WERI-Rb-1 (cell line): ENCODE data around the gene CCDC126.

Experiments
- DNase-seq: peaks from one replicate; pipeline ENCODE4 v3.0.0-alpha.2; 2020
- H3K27ac ChIP-seq: fragments of 250-450 bp; sonication (Bioruptor Pico); 2 replicates; pipeline ENCODE4 v1.5.1; 2020; ENCODE audit warnings: mild to moderate bottlenecking, moderate library complexity
- H3K27me3 ChIP-seq: fragments of 250-450 bp; sonication (Bioruptor Pico); 2 replicates; pipeline ENCODE4 v1.5.1; 2021; ENCODE audit warnings: mild to moderate bottlenecking, low read depth, moderate library complexity; ENCODE audit not compliant: insufficient read depth, severe bottlenecking
- H3K36me3 ChIP-seq: fragments of 250-450 bp; sonication (Bioruptor Pico); 2 replicates; pipeline ENCODE4 v1.5.1; 2020; ENCODE audit warnings: mild to moderate bottlenecking, moderate library complexity
- H3K4me3 ChIP-seq: 2 replicates; pipeline ENCODE4 v1.5.1; 2011; ENCODE audit warnings: low read depth, mild to moderate bottlenecking, control low read depth, low read length
- H3K9me3 ChIP-seq: fragments of 250-450 bp; sonication (Bioruptor Pico); 2 replicates; pipeline ENCODE4 v1.5.1; 2021; ENCODE audit warnings: mild to moderate bottlenecking, moderate library complexity; ENCODE audit not compliant: severe bottlenecking
- TF ChIP-seq, protein P1 (sequence below): IDR thresholded peaks from 2 replicates; pipeline ENCODE4 v1.5.1; 2011; ENCODE audit warnings: low read depth, mild to moderate bottlenecking, control low read depth, inconsistent platforms, low read length

CCDC126 gene

DNA sequence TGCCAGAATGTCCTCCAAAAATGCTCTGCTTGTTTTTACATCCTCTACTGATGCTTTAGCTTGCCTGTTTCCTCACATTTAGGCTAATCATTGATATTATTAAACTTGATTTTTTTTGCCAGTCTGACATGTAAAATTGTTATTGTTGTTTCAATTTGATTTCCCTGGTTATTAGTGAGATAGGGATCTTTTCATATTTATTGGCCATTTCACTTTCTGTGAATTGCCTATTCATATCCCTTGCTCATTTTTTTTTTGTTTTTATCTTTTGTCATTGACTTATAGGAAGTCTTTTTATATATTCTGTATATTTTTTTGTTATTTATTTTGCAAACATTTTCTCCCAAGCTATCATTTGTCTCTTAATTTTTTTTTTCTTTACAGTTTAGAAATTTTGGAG, 96.0 kb downstream of the CCDC126 start:
- no peak for DNase-seq
- H3K4me3 ChIP-seq = no peak overlapping the region
- no peaks in the 10 kb centered on the region for H3K9me3 ChIP-seq
- no peak overlapping the region for H3K27ac ChIP-seq
- TF ChIP-seq, protein P1, sequence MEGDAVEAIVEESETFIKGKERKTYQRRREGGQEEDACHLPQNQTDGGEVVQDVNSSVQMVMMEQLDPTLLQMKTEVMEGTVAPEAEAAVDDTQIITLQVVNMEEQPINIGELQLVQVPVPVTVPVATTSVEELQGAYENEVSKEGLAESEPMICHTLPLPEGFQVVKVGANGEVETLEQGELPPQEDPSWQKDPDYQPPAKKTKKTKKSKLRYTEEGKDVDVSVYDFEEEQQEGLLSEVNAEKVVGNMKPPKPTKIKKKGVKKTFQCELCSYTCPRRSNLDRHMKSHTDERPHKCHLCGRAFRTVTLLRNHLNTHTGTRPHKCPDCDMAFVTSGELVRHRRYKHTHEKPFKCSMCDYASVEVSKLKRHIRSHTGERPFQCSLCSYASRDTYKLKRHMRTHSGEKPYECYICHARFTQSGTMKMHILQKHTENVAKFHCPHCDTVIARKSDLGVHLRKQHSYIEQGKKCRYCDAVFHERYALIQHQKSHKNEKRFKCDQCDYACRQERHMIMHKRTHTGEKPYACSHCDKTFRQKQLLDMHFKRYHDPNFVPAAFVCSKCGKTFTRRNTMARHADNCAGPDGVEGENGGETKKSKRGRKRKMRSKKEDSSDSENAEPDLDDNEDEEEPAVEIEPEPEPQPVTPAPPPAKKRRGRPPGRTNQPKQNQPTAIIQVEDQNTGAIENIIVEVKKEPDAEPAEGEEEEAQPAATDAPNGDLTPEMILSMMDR = no peak
- H3K36me3 ChIP-seq = no peaks in the 10 kb centered on the region
- no peaks in the 10 kb centered on the region for H3K27me3 ChIP-seq
